ENCODE results near the gene GPR3.
"Not testable (repeated sequence)": the region's sequence is repeated elsewhere in the genome, so short reads cannot be mapped to it uniquely, and the experiment has no call there.

Gene GPR3

GRCh38 chr1:27377760-27378495, 14.5 kb upstream of the GPR3 start:
- no peak for DNase-seq (ENCODE audit: extremely low read depth in 1 of 2, low read depth in 1 of 2)

DNA sequence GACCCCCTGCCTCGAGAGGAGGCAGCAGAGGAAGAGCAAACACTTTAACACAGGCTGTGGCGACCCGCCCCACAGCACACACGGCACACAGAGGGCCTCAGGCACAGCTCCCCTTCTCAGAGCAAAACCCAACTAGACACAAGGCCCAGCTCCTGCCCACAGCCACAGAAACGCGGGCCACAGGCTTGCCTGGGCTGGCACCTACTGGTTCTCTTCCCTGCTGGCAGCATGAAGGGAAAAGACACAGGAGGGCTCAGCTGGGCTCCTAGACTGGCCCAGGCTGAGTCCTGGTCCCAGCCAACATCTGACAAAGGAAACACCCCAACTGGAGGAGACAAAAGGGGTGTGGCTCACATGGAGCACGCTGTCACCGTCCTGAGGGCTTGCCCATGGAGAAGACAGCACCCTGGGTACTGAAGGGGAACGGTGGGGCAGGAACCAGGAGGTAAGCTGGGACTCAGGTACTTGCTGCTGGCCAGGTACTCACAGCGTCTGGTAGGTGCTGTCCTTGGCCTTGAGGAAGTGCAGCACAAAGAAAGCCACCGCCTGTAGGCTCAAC, 12.8 kb upstream of the GPR3 start:
- DNase-seq (ENCODE audit: extremely low read depth in 1 of 2, low read depth in 1 of 2) = no peak

DNA sequence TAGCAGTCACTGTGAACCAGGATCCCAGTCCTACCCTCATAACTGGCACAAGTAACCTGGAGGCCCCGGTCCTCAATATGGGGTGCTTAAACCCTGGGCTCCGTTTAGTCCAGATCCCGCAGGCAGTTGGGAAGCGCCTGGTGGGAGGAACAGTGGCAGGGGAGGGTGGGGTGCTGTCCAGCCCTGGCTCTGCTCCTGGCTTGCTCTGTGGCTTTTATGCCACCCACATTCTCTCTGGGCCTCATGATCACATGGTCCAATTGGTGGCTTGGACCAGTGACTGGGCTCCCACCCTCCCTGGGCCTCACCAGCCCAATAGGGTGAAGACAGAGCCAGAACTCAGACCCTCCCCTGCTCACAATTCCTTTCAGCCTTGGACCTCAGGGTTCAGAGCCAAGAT, 12.2 kb upstream of the GPR3 start:
- no peak for DNase-seq (ENCODE audit: extremely low read depth in 1 of 2, low read depth in 1 of 2)

DNA sequence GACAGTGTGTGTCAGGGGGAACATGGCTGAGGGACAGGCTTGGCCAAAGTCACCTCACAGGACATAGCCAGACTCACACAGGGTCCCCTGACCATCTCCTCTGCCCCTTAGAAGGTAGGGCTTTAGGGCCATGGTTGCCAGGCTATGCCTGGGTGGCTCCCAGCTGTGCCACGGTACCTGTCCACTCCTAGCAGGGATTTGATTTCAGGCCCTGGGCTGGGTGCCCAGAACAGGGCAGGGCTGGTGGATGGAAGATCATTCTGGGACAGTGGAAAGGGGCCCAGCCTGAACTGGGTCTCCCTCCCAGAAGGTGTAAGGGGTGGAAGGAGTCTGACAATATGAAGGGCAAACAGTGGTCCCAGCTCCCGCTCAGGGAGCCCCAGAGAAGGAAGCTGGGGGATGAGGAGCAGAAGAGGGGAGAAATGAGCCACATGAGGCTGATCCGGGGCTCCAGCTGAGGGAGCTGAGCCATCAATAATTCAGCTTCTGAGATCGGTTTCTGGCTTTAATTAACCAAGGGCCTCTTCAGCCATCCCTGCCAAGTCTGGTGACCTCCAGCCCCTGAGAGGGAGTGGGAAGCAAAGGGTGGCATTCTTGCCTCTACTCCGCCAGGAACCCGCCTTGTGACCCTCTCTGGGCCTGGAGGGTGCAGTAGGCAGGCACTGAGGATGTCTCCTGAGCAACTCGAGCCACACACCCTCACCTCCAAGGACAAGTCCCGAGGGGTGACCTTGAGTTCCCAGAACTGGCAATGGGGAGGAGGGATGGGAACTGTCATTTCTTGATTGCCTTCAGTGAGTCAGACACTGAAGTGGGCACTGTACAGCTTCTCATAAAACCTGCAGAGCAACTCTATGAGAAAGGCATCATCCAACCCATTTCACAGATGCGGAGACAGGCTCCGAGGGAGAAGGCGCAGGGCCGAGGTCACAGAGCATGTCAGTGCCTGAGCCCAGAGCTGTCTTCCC, 11.4 kb upstream of the GPR3 start:
- no peak for DNase-seq (ENCODE audit: extremely low read depth in 1 of 2, low read depth in 1 of 2)

DNA sequence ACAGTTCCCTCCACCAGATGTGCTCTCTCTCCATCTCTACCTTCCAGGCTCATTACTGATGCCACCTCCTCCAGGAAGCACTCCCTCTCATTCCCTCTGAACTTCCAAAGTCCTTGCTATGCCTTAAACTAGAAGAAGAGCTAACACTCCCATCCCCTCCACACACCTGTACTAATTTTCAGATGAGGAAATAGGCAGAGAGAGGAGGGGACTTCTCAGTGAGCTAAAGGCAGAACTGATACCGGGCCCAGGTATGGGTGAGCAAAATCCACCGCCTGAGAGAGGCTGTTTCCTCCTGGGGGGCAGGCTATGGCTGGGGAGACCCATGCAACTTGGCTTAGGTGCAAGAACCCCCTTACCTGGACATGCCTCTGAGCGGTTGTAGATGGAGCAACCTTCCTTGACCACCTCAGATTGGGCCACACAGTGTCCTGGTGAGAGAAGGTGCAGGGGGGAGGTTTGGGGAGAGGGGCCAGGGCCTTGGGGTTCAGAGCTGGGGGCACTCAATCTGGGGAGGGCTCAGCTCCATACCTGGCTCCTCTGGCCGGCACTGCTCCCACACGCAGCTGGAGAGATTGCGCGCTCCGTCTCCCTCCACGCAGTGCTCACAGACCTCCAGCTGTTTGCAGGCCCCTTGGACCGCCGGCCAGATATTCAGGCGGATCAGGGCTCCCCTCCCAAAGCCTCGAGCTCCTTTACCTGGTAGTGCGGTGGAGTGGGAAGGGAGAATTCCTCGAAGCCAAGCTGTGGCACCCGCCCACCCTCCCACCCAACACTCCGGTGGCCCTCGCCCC, 10.3 kb upstream of the GPR3 start:
- DNase-seq (ENCODE audit: extremely low read depth in 1 of 2, low read depth in 1 of 2) = no peak

GRCh38 chr1:27383039-27383605, 9.3 kb upstream of the GPR3 start, which contains the start of gene CD164L2:
Gene CD164L2, minus strand, starts transcription at chr1:27383333. Its CDS starts 94 bp downstream, at chr1:27383239.
- no peak for DNase-seq (ENCODE audit: extremely low read depth in 1 of 2, low read depth in 1 of 2)

- no peak for DNase-seq (ENCODE audit: extremely low read depth in 1 of 2, low read depth in 1 of 2)
These were observed 8.8 kb upstream of the GPR3 start for GRCh38 chr1:27383661-27384060.

- DNase-seq (ENCODE audit: extremely low read depth in 1 of 2, low read depth in 1 of 2) = not testable (repeated sequence)
These were observed 7.6 kb upstream of the GPR3 start for GRCh38 chr1:27384797-27385196.

DNA sequence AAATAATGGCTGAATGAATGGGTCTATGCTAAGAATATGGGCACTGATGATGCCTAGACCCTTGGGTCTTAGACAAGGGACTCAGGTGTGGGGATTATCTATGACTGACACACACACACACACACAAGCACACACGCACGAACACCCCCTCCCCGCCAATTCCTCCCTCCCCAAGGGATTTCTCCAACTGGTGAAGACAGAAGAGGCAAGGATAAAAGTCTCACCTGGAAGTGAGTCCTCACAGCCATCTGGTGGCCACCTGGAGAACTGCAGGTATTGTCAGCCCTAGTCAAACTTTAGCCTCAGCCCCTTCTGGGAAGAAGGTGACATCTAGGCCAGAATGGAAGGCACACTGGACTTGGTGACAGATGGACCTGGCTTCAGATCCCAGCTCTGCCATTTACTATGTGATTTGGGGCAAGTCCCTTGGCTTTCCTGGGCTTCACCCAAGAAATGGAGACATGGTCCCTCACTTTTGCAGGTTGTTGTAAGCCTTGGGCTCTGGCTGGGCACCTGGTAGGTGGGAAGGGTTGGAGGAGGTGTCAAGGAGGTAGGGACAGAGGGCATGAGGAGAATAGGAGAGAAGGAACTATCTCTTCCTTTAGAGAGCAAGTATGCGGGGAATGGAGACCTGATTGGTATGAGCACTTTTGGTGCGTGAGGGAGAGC, 4.0 kb upstream of the GPR3 start:
- peak; percentile 27 to 54 for DNase-seq (ENCODE audit: extremely low read depth in 1 of 2, low read depth in 1 of 2)

DNA sequence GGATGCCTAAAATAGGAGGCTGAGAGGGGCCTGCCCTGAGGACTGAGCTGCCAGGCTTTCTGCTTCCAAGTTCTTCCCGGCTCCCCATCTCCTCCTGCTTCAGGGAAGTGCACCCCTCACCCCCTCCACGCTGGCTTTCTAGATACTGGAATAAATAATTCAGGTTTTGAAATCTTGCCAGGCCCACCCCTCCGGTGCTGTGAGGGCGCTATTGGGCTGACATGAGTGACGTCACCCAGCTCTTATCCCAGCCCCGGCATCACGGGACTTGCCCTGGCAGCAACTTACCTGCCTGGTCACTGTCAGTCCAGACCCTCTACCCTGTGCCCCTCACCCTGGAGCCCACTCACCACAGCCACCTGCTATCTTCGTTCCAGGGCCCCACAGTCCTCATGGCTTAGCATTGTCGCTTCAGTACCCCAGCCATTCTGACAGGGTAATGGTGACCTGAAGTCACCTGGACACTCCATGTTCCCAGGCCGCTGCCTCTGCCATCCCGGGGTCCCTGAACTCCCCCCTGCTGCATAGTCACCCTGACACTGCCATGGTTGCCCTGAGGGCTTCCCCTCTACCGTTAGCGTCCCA, 819 bp upstream of the GPR3 start:
- no peak for DNase-seq (ENCODE audit: extremely low read depth in 1 of 2, low read depth in 1 of 2)

DNA sequence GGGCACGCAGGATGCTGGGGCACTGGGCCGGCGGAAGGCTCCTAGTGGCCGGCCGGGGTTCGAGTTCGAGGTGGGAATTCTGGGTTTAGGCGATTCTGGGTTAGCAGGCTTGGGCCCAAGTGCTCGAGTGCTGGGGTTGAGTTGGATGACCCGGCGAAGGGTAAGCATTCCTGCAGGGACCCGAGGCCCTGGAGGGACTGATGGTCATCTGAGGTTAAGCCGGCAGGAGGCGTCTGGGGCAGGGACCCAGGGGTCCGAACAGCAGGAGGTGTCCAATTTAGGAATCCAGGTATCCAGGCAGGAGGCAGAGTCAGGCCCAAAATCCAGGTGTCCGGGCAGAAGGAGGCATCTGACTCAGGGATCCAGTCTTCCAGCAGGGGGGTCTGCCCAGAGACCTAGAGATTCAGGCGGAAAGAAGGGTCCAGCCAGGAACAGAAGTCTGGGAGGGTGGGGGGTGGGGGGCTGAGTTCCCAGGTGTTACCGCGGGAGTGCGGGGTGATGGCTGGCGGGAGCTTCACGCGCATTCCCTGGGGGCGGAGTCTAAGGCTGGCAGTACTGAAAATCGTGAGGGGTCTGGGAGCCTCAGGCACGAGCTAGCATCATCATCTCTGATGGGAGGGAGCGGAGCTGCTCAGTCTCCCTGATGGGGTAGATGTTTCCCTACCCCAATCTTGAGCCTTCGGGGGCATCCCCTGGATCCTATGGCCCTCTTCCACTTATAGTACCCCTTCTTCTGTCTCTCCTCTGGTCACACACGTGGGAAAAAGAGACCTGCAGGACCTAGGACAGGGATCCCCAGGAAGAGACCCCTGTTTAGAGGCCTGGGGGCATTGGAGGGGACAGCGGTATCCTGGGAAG, 585 bp downstream of the GPR3 start:
- DNase-seq (ENCODE audit: extremely low read depth in 1 of 2, low read depth in 1 of 2) = no peak

DNA sequence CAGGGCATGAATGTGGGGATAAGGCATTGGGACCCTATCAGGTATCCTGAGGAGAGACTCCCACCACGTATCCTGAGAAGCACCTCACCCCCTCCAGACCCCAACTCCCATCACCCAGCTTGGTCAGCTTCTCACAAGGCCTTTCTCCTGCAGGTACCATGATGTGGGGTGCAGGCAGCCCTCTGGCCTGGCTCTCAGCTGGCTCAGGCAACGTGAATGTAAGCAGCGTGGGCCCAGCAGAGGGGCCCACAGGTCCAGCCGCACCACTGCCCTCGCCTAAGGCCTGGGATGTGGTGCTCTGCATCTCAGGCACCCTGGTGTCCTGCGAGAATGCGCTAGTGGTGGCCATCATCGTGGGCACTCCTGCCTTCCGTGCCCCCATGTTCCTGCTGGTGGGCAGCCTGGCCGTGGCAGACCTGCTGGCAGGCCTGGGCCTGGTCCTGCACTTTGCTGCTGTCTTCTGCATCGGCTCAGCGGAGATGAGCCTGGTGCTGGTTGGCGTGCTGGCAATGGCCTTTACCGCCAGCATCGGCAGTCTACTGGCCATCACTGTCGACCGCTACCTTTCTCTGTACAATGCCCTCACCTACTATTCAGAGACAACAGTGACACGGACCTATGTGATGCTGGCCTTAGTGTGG, 1.3 kb downstream of the GPR3 start:
- no peak for DNase-seq (ENCODE audit: extremely low read depth in 1 of 2, low read depth in 1 of 2)

DNA sequence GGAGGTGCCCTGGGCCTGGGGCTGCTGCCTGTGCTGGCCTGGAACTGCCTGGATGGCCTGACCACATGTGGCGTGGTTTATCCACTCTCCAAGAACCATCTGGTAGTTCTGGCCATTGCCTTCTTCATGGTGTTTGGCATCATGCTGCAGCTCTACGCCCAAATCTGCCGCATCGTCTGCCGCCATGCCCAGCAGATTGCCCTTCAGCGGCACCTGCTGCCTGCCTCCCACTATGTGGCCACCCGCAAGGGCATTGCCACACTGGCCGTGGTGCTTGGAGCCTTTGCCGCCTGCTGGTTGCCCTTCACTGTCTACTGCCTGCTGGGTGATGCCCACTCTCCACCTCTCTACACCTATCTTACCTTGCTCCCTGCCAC, 1.8 kb downstream of the GPR3 start:
- no peak for DNase-seq (ENCODE audit: extremely low read depth in 1 of 2, low read depth in 1 of 2)

DNA sequence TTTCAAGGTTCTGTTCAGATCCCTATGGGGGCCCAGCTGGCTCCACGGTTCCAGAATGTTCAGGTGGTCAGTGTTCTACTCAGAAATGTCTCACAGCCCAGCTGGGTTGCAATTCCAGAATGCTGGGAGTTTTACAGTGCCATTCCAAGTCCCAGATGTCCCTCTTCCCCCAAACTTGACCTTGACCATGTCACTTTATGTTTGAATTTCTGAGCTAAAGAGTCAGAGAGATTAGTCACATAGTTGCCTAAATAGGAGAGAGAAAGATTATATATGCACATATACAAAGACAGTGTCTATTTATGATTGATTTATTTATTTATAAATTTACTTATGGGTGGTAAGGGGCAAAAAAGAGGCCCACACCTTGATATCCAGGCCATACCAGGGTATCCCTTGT, 2.5 kb downstream of the GPR3 start:
- no peak for DNase-seq (ENCODE audit: extremely low read depth in 1 of 2, low read depth in 1 of 2)

DNA sequence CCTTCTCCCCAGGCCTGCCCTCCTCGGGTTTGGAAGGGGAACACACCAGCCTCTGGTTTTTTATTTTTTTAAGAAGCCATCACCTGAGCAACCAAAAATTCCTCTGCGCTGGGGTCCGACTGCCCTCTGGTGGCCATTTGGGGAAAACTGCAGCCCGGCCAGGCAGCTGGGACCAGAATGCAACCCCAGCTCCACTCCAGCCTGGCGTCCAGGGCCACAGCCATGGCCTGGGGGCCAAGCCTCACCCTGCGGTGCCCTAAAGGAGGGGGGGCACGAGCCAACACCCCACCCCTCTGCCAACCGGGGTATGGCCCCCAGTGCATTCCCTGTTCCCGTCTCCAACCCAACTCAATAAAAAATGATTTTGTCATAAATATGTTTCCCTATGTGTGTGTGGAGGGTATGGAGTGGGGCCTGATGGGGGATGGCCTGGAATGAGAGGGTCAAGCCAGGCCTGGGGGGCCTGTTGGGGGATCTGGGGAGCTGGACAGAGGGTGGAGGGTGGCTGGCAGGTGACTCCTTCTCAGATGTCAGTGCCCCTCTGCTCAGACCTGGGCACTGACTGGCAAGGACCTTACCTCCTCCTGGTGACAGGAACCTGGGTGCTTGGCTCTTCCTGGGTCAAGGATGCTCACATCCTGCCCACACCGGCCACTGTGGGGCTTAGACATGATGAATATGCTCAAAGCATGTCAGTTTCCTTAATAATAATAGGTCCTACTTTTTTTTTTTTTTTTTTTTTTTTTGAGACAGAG, 3.2 kb downstream of the GPR3 start:
- peak; percentile 47 to 48 for DNase-seq (ENCODE audit: extremely low read depth in 1 of 2, low read depth in 1 of 2)

DNA sequence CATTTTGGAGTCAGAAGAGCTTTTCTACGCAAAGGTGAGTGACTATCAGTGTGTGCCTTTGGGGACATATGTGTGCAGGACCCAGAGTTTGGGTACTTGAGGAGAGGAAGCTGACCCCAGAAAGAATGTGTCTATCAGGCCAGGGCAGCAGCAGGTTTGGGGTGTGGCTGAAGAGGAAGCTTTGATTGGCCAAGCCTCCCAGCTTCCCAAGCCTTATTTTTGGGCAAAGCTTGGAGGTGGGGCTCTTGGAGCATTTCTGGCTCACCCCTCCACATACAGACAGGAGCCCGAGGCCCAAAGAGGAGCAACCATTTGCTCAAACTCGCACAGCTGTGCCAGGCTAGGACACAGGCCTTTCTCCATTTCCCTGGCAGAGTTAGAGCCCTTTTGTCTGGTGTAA, 4.7 kb downstream of the GPR3 start:
- no peak for DNase-seq (ENCODE audit: extremely low read depth in 1 of 2, low read depth in 1 of 2)

DNA sequence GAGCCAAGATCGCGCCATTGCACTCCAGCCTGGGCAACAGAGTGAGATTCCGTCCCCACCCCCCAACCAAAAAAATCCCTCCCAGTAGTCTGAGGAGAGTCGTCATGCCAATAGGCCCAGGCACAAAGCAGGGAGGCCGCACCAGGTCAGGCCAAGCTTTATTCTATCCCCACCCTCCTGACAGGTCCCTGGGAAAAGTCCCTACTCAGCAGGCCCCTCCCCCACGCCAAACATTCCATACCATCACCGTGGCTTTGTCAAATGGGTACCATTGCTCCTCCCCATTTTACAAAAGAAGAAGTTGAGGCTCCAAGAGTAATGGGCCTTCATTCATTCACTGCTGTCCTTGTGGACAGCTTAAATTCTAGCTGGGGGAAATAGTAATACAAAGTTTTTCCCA, 5.3 kb downstream of the GPR3 start:
- DNase-seq (ENCODE audit: extremely low read depth in 1 of 2, low read depth in 1 of 2) = no peak

All from stimulated activated CD8-positive, alpha-beta memory T cell treated with anti-CD3 and anti-CD28 coated beads, Interleukin-7, amount 100 ng/mL, for 48 hours (primary cell).